ENCODE data around the gene COA5.

DNA sequence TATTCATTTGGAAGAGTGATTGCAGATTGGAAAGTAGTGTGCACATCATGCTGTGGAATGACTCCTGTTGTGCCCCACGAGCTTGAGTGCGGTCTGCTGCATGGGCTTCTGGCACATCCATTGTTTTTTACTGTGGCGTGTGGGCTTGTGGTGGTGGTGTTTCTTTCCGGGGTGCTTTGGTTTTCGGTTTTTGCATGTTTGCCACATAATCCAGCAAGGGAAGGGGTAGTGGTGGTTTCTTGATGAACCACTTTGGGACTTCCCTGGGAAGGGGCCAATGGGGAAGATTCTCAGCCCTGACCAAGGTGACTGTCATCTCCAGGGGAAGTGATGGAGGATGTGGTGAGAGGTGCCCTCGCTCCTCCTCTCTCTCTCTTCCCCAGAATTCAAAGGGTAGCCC is 57.0 kb downstream of the COA5 start:
- TF ChIP-seq CTCF (IDR thresholded peaks at IDR 0.05), result no peak
- no peak for TF ChIP-seq POLR2A (IDR thresholded peaks at IDR 0.05)
